HepG2 (cell line): ENCODE data around the gene MYADML2. TPM values are rescaled to one million over a fixed set of nuclear protein-coding genes. Genes with fewer than 3 reads are reported as not detected.

Experiments used
- RERE ChIP-seq: IDR thresholded peaks from 2 replicates; pipeline ENCODE4 v1.6.1; 2016; ENCODE audit warnings: low read depth, missing genetic modification reagents, missing compliant biosample characterization
- ZNF687 ChIP-seq: sonication (generic); formaldehyde crosslinking; IDR thresholded peaks from 2 replicates; pipeline ENCODE4 v1.5.1; 2020; ENCODE audit warnings: mild to moderate bottlenecking, missing genetic modification reagents, moderate library complexity
- polyA plus RNA-seq, 8 experiments: library from polyadenylated mRNA; depleted of rRNA in 3 of 8; stranded (reverse) in 7 of 8; unstranded in 1 of 8; fragments of >200 nt; fragmentation: Illumina TruSeq in 4 of 8; extraction: Trizol in 4 of 8; gene quantifications; 2 replicates each; pipeline versions ENCODE4 v1.2.1 to v1.2.3, GENCODE V29; 2011 to 2016; ENCODE audit warnings: low read depth in 4 of 8, missing spikeins in 1 of 8, mixed read lengths in 1 of 8; ENCODE audit not compliant: insufficient read depth in 1 of 8
- total RNA-seq, 5 experiments: library from RNA; depleted of rRNA; stranded (reverse); fragments of >200 nt; fragmentation: Illumina TruSeq; extraction: Trizol; gene quantifications; 2 replicates each; pipeline ENCODE4 v1.2.3, GENCODE V29; 2016; ENCODE audit warnings: low read depth in 1 of 5

MYADML2 gene
- total and polyA plus RNA-seq, 2 of the 13 experiments (the other 11 are each of a cell fraction or from before 2014, with no cell fraction given), result not detected

GRCh38 chr17:81920612-81921536 lies 26.2 kb downstream of the MYADML2 start (continued):
- no peak for TF ChIP-seq RERE (CRISPR knock-in tag)
- TF ChIP-seq ZNF687 (CRISPR knock-in tag), result 0 out of 2 replicates have a peak, but pooled peaks have one; percentile 32
